Embryonic facial prominence (tissue), 1 donor: ENCODE results near the gene SIGLEC8.
"Not testable (repeated sequence)": the region's sequence is repeated elsewhere in the genome, so short reads cannot be mapped to it uniquely, and the experiment has no call there.

Experiments used
- DNase-seq: peaks from one replicate; pipeline ENCODE4 v3.0.0-alpha.2; 2016; ENCODE audit errors: extremely low spot score

The SIGLEC8 gene

GRCh38 chr19:51473009-51473707, 14.9 kb upstream of the SIGLEC8 start:
- peak; percentile 19 for DNase-seq

DNA sequence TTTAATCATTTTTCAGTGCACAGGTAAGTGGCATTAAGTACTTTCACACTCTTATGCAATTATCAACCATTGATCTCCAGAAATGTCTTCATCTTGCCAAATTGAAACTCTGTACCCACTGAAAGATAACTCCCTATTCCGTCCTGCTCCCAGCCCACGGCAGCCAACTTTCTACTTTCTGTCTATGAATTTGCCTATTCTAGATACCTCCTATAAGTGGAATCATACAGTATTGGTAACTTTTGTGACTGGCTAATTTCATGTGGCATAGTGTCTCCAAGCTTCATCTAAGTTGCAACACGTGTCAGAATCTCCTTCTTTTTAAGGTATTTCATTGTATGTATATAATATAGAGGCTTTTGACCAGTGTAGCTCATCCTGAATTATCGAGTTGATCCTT, 14.4 kb upstream of the SIGLEC8 start:
- no peak for DNase-seq

GRCh38 chr19:51471527-51471926, 13.3 kb upstream of the SIGLEC8 start:
- DNase-seq, result no peak

DNA sequence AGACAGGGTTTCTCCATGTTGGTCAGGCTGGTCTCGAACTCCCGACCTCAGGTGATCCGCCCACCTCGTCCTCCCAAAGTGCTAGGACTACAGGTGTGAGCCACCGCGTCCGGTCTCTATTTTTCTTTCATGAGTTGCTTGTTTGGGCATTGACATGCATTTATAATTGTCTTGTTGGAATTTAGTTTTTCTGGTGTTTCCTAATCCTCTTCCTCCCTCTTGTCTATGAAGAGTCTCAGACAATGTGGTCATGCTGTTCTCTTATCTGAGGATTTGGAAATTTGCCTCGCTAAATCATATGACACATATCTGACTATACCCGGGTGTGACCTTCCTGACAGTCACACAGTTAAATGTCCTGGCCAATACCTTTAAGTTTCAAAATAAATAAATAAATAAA, 12.7 kb upstream of the SIGLEC8 start:
- no peak for DNase-seq

DNA sequence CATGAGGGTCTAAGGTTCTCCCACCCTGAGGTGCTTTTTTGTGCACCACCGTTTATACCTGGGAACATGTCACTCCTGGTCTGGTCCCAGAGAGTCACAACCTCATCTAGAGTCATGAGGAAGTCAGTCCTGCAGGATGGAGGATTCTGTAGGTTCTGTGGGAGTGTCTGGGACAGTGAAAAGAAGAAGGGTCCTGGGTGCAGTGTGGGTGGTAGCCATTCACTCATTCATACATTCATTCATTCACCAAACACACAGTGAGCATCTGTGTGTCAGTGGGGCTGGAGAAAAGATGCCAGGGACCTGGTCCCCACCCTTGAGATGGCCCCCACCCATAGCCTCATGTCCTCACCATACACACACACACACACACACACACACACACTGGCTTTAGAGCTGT, 11.4 kb upstream of the SIGLEC8 start:
- DNase-seq, result no peak

DNA sequence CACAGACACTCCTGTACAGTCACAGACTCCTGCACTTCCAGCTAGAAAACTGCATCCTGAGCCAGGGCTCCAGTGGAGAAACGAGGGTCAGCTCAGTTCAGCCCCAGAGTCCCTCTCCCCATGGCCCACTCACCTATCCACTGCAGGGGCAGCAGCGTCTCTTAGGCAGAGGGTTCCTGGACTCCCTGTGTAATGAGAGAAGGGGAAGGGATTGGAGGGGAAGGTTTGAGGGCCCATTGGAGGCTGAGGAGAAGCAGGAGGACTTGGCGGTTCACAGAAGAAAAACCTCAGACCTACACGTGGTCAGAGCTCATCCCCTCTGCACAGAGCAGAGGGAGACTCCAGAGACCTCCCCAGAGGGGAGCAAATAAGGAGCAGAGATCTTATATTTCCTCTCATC, 10.9 kb upstream of the SIGLEC8 start:
- DNase-seq, result no peak

DNA sequence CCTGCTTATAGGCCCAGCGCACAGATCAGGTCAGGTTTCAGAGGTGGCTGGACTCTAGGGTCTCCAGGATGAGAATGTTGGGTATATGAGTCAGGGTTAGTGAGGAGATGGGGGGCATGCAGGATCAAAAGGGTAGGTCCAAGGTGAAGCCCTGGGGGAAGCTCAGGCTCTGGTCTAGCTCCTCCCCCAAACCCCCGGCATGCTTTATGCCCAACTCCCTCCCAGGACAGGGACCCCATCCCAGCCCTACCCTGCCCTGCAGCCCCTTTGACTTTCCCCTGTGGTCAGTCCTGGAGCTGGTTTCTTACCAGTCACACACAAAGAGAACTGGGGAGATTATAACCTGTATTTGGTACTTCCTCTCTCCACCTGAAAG, 10.3 kb upstream of the SIGLEC8 start:
- DNase-seq, result no peak

DNA sequence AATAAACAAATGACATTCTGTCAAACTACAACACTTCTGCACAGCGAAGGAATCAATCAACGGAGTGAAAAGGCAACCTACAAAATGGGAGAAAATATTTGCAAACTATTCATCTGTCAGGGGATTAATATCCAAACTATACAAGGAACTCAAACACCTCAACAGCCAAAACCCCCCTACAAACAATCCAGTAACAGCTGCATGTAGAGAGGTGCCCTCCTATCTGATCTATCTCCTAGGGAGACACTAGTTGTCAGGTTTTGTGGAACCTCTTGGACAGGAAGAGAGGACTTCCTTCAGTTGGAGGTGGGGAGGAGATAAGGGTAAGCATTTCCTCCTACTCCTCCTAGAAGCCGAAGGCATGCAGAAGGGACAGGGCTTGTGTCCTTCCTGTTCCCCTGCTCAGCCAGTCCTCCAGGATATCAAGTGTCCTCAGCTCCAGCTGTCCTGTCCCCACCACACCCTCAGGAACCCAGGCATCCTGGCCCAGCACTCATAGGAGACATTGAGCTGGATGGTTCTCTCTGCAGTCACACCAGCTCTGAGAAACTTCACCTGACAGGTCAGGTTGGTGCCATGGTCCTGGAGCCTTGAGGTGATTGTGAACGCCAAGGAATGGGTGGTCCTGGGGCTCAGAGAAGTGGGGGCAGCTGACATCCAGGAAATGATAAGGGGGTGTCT, 9.8 kb upstream of the SIGLEC8 start:
- DNase-seq, result no peak

- no peak for DNase-seq
Observed at GRCh38 chr19:51466723-51467122, 8.5 kb upstream of the SIGLEC8 start.

GRCh38 chr19:51463976-51464581, 5.8 kb upstream of the SIGLEC8 start:
- not testable (repeated sequence) for DNase-seq

- DNase-seq, result no peak
Observed at GRCh38 chr19:51462681-51463080, 4.4 kb upstream of the SIGLEC8 start.

GRCh38 chr19:51462276-51462675, 4.0 kb upstream of the SIGLEC8 start:
- no peak for DNase-seq

GRCh38 chr19:51461723-51462161, 3.5 kb upstream of the SIGLEC8 start:
- DNase-seq, result no peak

- no peak for DNase-seq
Observed at GRCh38 chr19:51460164-51460992, 2.1 kb upstream of the SIGLEC8 start.

DNA sequence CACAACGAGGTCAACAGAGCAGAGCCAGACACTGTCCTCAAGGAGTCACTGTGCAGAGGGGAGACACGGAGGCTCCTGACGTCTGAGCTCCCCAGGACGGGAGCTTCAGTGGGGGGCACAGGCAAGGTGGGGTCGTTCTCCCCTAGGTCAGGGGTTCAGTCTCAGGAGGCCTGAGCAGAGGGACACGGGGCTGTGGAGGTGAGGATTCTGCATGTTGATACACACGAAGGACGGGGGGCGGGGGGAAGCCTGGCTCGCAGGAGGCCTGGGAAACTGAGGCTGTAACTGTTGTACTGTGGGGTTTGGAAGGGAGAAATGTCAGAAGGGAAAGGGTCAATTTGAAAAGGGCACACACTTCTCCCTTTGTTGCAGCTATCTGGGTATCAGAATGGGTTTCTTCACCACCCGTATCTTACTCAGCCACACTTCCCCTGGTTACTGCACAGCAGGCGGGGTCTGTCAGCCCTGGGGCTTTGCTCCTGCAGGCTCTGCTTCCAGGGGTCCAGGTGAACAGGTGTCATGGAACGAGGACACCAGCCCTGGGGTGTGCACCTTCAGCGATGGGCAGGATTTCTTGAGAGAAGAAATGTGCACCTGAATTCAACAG, 748 bp upstream of the SIGLEC8 start:
- no peak for DNase-seq

DNA sequence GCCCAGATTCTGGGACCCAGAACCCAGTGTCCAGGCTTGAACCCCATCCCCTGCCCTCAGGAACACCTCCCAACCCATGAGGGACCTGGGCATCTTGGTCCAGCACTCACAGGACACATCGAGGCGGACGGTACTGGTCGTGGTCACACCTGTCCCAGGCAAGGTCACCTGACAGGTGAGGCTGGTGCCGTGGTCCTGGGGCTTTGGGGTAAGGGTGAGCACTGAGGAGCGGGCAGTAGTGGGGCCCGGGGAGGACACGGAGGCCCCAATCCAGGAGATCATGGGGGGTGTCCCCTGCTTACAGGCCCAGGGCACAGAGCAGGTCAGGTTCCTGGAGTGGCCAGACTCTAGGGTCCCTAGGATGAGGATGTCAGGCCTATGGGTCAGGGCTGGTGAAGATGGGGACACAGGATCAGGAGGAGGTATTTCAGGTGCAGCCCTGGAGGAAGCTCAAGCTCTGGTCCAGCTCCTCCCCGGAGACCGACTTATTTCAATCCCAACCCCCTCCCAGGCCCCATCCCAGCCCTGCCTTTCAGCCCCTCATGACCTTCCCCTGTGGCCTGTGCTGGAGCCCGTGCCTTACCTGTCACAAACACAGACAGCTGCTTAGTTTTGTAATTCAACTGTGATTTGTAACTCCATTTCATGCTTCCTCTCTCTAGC, 772 bp downstream of the SIGLEC8 start:
- DNase-seq, result no peak

DNA sequence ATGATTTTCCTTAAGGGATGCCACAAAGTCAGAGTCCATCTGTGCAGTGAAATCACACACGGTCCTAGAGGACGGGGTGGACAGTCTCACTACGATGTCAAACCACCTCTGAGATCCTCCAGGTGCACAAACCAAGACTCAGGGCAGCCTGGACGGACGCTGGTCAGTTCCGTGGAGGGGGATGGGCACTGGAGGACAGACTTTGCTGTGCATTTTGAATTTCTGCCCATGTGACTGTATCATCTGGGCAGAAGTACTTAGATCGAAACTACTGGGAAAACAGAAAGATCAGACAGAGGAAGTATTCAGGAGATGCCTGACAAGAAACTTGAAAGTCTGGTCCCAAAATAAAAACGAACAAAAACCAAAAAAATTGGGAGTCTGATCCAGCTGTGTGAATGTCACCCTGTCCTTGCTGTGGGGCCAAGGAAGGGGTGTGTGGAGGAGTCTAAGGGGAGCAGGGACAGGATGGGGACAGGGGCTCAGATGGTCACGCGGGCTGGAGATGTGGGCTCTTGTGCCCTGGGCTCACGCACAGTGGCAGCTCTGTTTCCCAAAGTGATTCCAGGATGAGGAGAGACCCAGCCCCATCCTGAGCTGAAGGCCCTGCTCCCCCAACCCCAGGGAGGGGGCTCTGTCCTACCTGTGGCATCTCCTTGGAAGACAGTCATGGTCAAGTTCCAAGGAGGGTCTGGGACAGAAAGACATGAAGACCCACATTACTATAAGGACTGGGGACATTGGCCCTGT, 1.5 kb downstream of the SIGLEC8 start:
- no peak for DNase-seq

DNA sequence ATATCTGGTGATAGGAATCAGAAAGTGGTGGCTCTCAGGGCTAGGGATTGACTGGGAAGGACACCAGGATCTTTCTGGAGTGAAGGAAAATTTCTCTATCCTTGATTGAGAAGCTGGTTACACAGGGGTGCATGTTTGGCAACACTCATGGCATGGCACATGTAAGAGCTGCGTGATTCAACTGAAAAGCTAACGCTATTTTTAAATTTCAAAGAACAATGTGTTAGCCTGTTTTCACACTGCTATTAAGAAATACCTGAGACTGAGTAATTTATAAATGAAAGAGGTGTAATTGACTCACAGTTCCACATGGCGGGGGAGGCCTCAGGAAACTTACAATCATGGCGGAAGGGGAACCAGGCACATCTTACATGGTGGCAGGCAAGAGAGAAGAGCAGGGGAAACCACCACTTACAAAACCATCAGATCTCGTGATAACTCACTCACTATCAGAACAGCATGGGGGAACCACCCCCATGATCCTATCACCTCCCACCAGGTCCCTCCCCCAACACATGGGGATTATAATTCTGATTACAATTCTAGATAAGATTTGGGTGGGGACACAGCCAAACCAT, 7.4 kb downstream of the SIGLEC8 start:
- no peak for DNase-seq

- DNase-seq, result no peak
Observed at GRCh38 chr19:51448411-51449016, 9.7 kb downstream of the SIGLEC8 start.

DNA sequence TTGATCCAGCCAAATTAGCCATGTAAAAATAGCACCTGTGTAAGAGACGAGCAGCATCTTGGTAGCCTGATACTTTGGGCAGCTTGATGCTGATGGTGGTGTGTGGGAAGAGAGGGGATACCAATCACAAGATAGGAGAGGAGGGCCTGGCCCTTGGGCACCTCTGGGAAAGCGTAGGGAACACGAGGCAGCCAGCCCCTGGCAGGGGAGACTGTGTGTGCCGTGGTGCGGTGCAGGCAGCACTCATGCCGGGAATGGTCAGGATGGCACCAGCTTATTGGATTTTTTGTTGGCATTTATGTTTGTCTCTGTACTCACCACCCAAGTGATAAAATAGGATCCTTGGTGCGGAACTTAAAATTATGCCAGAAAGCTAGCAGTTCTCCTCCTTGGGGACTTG, 10.2 kb downstream of the SIGLEC8 start:
- no peak for DNase-seq
